Measurements from ENCODE around the gene COG1. TPM values are rescaled to one million over a fixed set of nuclear protein-coding genes. Genes with fewer than 3 reads are reported as not detected.

COG1 gene
- total and polyA plus RNA-seq, 2 donors (not counting 3 experiments of a cell fraction or from before 2014, with no cell fraction given) = 26.2 to 39.0 TPM

DNA sequence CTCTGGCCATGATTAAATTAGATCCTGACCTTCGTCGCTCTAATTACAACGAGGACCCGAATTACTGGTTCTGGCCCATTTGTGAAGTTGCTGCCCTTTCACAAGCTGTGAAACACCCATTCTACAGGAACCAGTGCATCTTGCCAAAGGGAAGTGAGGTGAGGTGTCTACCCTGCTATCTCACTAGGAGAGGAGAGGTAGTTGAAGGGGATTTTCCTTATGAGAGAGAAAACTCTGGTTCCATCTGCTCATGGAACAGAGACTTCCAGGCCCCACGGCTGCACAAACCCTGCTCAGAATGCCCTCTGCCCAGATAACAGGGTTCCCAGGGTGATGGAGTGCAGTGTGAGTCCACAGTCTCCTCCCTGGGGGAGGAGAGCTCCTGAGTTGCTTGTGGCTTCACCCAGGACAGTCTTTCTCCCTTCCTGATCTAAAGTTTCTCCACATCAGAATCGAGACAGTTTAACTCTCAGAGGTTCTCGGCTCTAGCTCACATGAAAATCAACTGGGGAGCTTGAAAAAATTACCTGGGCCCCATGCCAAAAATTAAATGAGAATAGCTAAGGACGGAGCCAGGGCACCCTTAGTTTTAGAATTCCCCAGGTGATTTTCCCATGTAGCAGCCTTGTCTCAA is 35.9 kb upstream of the COG1 start:
- Histone ChIP-seq H4K20me1 (replicated peaks; ENCODE audit: control insufficient read depth, extremely low read depth, insufficient read depth, low read length) (no peaks in the 10 kb centered on the region), H3K79me2 (ENCODE audit: control insufficient read depth, insufficient read depth, low read length) (no peaks in the 10 kb centered on the region), H3K4me1 (ENCODE audit: control insufficient read depth, extremely low read depth, insufficient read depth, low read length) (no peaks in the 10 kb centered on the region), H2AFZ (ENCODE audit: low read depth, low read length) (no peak overlapping the region), H3K9ac (replicated peaks; ENCODE audit: extremely low read depth, insufficient read depth, low read length) (no peak overlapping the region), H3K9me1 (replicated peaks; ENCODE audit: control insufficient read depth, extremely low read depth, insufficient read depth, low read length) (no peaks in the 10 kb centered on the region), H3K4me3 (replicated peaks in 1 of 3; ENCODE audit: insufficient read depth in 1 of 3, low read depth in 1 of 3, low read length in 3 of 3) (no peak overlapping the region), H3K9me3 (replicated peaks; ENCODE audit: control insufficient read depth, insufficient read depth, low read length) (no peaks in the 10 kb centered on the region), H3K27me3 (ENCODE audit: control insufficient read depth in 2 of 2, insufficient read depth in 2 of 2, low read length in 2 of 2) (peaks cover 8 to 11% of the 10 kb centered on the region in 2 experiments), H3K36me3 (ENCODE audit: control insufficient read depth in 2 of 2, extremely low read depth in 1 of 2, insufficient read depth in 2 of 2, low read length in 2 of 2) (no peaks in the 10 kb centered on the region), H3K27ac (ENCODE audit: insufficient read depth, low read depth, low read length) (no peak overlapping the region), H3K4me2 (ENCODE audit: insufficient read depth, low read length) (no peak overlapping the region)
- ChIA-PET POLR2A (no interaction called here), CTCF (interaction anchor here (0.9 to 5.3 kb wide), 19 partner anchors 10 to 1434 kb away, joined by 3 to 223 read pairs (median 4); no protein-coding TSS in a partner anchor)
- no peak for DNase-seq (ENCODE audit: low read depth, low spot score)
- intact Hi-C loops (cut with micrococcal nuclease) (loop anchor here (1.0 kb wide), 3 partner anchors 171 to 597 kb away; no protein-coding TSS in a partner anchor), dilution Hi-C loops (cut with MboI; ENCODE audit: extremely low pct_ligation_motif_present, low sequenced_read_pairs) (no loop called here)
- no TSS peak for BruUV-seq (replicated peaks)
- FAIRE-seq = no peak
- TF ChIP-seq JUN (IDR thresholded peaks at IDR 0.05; ENCODE audit: borderline replicate concordance, insufficient read depth, insufficient read length, low read depth) (no peak), EZH2 (IDR thresholded peaks at IDR 0.05; ENCODE audit: borderline replicate concordance, low read depth, low read length, severe bottlenecking) (no peak), POLR2AphosphoS5 (IDR thresholded peaks at IDR 0.05; ENCODE audit: insufficient read depth, low read depth, low read length) (no peak), FOS (IDR thresholded peaks at IDR 0.05; ENCODE audit: borderline replicate concordance, insufficient read depth, low read length) (no peak), GATA2 (IDR thresholded peaks at IDR 0.05; ENCODE audit: insufficient read depth, insufficient read length, low read depth, low read length) (no peak), POLR2A (IDR thresholded peaks at IDR 0.05; ENCODE audit: low read depth, low read length) (no peak), MYC (IDR thresholded peaks at IDR 0.05; ENCODE audit: low read depth, low read length) (no peak)
- TF ChIP-seq, protein P1, sequence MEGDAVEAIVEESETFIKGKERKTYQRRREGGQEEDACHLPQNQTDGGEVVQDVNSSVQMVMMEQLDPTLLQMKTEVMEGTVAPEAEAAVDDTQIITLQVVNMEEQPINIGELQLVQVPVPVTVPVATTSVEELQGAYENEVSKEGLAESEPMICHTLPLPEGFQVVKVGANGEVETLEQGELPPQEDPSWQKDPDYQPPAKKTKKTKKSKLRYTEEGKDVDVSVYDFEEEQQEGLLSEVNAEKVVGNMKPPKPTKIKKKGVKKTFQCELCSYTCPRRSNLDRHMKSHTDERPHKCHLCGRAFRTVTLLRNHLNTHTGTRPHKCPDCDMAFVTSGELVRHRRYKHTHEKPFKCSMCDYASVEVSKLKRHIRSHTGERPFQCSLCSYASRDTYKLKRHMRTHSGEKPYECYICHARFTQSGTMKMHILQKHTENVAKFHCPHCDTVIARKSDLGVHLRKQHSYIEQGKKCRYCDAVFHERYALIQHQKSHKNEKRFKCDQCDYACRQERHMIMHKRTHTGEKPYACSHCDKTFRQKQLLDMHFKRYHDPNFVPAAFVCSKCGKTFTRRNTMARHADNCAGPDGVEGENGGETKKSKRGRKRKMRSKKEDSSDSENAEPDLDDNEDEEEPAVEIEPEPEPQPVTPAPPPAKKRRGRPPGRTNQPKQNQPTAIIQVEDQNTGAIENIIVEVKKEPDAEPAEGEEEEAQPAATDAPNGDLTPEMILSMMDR (IDR thresholded peaks at IDR 0.05; ENCODE audit: extremely low read depth in 1 of 2, insufficient read depth in 1 of 2, low read depth in 1 of 2, low read length in 2 of 2) = no peak
- TF ChIP-seq, protein P2, sequence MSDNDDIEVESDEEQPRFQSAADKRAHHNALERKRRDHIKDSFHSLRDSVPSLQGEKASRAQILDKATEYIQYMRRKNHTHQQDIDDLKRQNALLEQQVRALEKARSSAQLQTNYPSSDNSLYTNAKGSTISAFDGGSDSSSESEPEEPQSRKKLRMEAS (IDR thresholded peaks at IDR 0.05; ENCODE audit: insufficient read depth, insufficient read length) = no peak

Data from endothelial cell of umbilical vein (primary cell).